ENCODE data around the gene CHCHD5.

- TF ChIP-seq E2F1 (CRISPR knock-in tag; IDR thresholded peaks at IDR 0.05) = no peak
- TF ChIP-seq, protein P1, sequence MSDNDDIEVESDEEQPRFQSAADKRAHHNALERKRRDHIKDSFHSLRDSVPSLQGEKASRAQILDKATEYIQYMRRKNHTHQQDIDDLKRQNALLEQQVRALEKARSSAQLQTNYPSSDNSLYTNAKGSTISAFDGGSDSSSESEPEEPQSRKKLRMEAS (CRISPR knock-in tag; IDR thresholded peaks at IDR 0.05) = no peak
- TF ChIP-seq TEAD4 (CRISPR knock-in tag; IDR thresholded peaks at IDR 0.05) = no peak
- TF ChIP-seq, protein P2, sequence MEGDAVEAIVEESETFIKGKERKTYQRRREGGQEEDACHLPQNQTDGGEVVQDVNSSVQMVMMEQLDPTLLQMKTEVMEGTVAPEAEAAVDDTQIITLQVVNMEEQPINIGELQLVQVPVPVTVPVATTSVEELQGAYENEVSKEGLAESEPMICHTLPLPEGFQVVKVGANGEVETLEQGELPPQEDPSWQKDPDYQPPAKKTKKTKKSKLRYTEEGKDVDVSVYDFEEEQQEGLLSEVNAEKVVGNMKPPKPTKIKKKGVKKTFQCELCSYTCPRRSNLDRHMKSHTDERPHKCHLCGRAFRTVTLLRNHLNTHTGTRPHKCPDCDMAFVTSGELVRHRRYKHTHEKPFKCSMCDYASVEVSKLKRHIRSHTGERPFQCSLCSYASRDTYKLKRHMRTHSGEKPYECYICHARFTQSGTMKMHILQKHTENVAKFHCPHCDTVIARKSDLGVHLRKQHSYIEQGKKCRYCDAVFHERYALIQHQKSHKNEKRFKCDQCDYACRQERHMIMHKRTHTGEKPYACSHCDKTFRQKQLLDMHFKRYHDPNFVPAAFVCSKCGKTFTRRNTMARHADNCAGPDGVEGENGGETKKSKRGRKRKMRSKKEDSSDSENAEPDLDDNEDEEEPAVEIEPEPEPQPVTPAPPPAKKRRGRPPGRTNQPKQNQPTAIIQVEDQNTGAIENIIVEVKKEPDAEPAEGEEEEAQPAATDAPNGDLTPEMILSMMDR (IDR thresholded peaks at IDR 0.05) = no peak
- no peak for TF ChIP-seq ZNF263 (CRISPR knock-in tag; IDR thresholded peaks at IDR 0.05; ENCODE audit: low read depth)
- no peak for TF ChIP-seq CBFB (CRISPR knock-in tag; IDR thresholded peaks at IDR 0.05; ENCODE audit: low read depth)
- no peak for TF ChIP-seq ATF2 (CRISPR knock-in tag; IDR thresholded peaks at IDR 0.05; ENCODE audit: borderline replicate concordance, low read depth)
- TF ChIP-seq CREB1 (CRISPR knock-in tag; IDR thresholded peaks at IDR 0.05) = no peak
- TF ChIP-seq TCF7 (CRISPR knock-in tag; IDR thresholded peaks at IDR 0.05; ENCODE audit: low read depth) = no peak
Observed at GRCh38 chr2:112602917-112603316, 18.5 kb downstream of the CHCHD5 start.

Data from WTC11 (cell line).